HAP-1 (cell line): ENCODE measurements around the gene VPREB3.

Experiments
- DNase-seq, 2 experiments: peaks; one replicate each; pipeline ENCODE4 v3.0.0-alpha.2; 2016 to 2020; ENCODE audit warnings: low spot score in 2 of 2
- H3K27me3 ChIP-seq: fragments of 250-450 bp; sonication (Bioruptor Pico); 2 replicates; pipeline ENCODE4 v1.5.1; 2020; ENCODE audit warnings: low read depth, mild to moderate bottlenecking, moderate library complexity
- H3K36me3 ChIP-seq: fragments of 250-450 bp; sonication (Bioruptor Pico); replicated peaks from 2 replicates; pipeline ENCODE4 v1.5.1; 2020; ENCODE audit warnings: mild to moderate bottlenecking
- H3K4me1 ChIP-seq: fragments of 250-450 bp; sonication (Bioruptor Pico); 2 replicates; pipeline ENCODE4 v1.5.1; 2020; ENCODE audit warnings: mild to moderate bottlenecking
- H3K4me3 ChIP-seq: fragments of 250-450 bp; sonication (Bioruptor Pico); 2 replicates; pipeline ENCODE4 v1.5.1; 2020; ENCODE audit warnings: mild to moderate bottlenecking, moderate library complexity
- H3K9me3 ChIP-seq: fragments of 250-450 bp; sonication (Bioruptor Pico); 2 replicates; pipeline ENCODE4 v1.5.1; 2020; ENCODE audit warnings: mild to moderate bottlenecking, moderate library complexity
- in situ Hi-C: fragments of 300-500 bp; cut with MboI; formaldehyde crosslinking; loops from 3 replicates; pipeline ENCODE4 v1.14.3; 2020; ENCODE audit warnings: low sequenced_read_pairs, inconsistent platforms, mixed read lengths

Gene VPREB3

GRCh38 chr22:23778577-23778900 is 24.3 kb upstream of the VPREB3 start:
- H3K27me3 ChIP-seq: no peaks in the 10 kb centered on the region
- in situ Hi-C loops: loop anchor here (10.0 kb wide), 1 partner anchor 56 kb away; the partner anchor contains the start of gene DERL3
- no peaks in the 10 kb centered on the region; the same call in 1 of the 2 replicates for H3K4me1 ChIP-seq
- DNase-seq: no peak
- no peaks in the 10 kb centered on the region for H3K9me3 ChIP-seq
- no peak overlapping the region for H3K4me3 ChIP-seq
- H3K36me3 ChIP-seq: no peaks in the 10 kb centered on the region

- in situ Hi-C loops: loop anchor here (10.0 kb wide), 1 partner anchor 57 kb away; the partner anchor contains the start of gene DERL3
- H3K9me3 ChIP-seq: no peaks in the 10 kb centered on the region
- no peak overlapping the region for H3K4me3 ChIP-seq
- H3K27me3 ChIP-seq: no peaks in the 10 kb centered on the region
- no peak for DNase-seq
- H3K36me3 ChIP-seq: no peaks in the 10 kb centered on the region
- H3K4me1 ChIP-seq: peaks cover 5% of the 10 kb centered on the region
Measured at GRCh38 chr22:23777776-23778576, 23.8 kb upstream of the VPREB3 start.

- Histone ChIP-seq H3K4me3 (no peak overlapping the region), H3K27me3 (no peaks in the 10 kb centered on the region), H3K36me3 (no peaks in the 10 kb centered on the region), H3K4me1 (peaks cover 10% of the 10 kb centered on the region), H3K9me3 (no peaks in the 10 kb centered on the region)
- in situ Hi-C loops: loop anchor here (10.0 kb wide), 1 partner anchor 59 kb away; the partner anchor contains the start of gene DERL3
- DNase-seq: no peak
Measured at GRCh38 chr22:23775779-23776375, 21.7 kb upstream of the VPREB3 start.

GRCh38 chr22:23774922-23775436 is 20.8 kb upstream of the VPREB3 start:
- Histone ChIP-seq H3K9me3 (no peaks in the 10 kb centered on the region), H3K4me1 (peaks cover 10% of the 10 kb centered on the region), H3K4me3 (no peak overlapping the region), H3K36me3 (no peaks in the 10 kb centered on the region), H3K27me3 (no peaks in the 10 kb centered on the region)
- in situ Hi-C loops: loop anchor here (10.0 kb wide), 1 partner anchor 60 kb away; the partner anchor contains the start of gene DERL3
- no peak for DNase-seq

GRCh38 chr22:23774114-23774921 is 20.1 kb upstream of the VPREB3 start:
- Histone ChIP-seq H3K4me1 (peaks cover 10% of the 10 kb centered on the region), H3K36me3 (no peaks in the 10 kb centered on the region), H3K9me3 (no peaks in the 10 kb centered on the region), H3K4me3 (no peak overlapping the region), H3K27me3 (no peaks in the 10 kb centered on the region)
- in situ Hi-C loops: loop anchor here (10.0 kb wide), 1 partner anchor 60 kb away; the partner anchor contains the start of gene DERL3
- no peak for DNase-seq

- in situ Hi-C loops: loop anchor here (10.0 kb wide), 1 partner anchor 61 kb away; the partner anchor contains the start of gene DERL3
- Histone ChIP-seq H3K4me1 (peaks cover 11% of the 10 kb centered on the region), H3K4me3 (peak overlapping the region; percentile 34)
Measured at GRCh38 chr22:23773483-23774113, 19.4 kb upstream of the VPREB3 start.

GRCh38 chr22:23772649-23773473 is 18.6 kb upstream of the VPREB3 start, which contains the start of gene MMP11:
MMP11 (plus strand) TSS chr22:23772849; CDS start chr22:23772871, 22 bp downstream.
- Histone ChIP-seq H3K9me3 (no peaks in the 10 kb centered on the region), H3K27me3 (no peaks in the 10 kb centered on the region), H3K4me1 (peaks cover 16% of the 10 kb centered on the region), H3K36me3 (no peaks in the 10 kb centered on the region), H3K4me3 (peak within 1 kb of the TSS; percentile 34)
- DNase-seq: peak; percentile 56 to 85
- in situ Hi-C loops: loop anchor here (10.0 kb wide), 1 partner anchor 62 kb away; the partner anchor contains the start of gene DERL3

More at GRCh38 chr22:23773483-23774113, 19.4 kb upstream of the VPREB3 start:
- Histone ChIP-seq H3K36me3 (no peaks in the 10 kb centered on the region), H3K9me3 (no peaks in the 10 kb centered on the region), H3K27me3 (no peaks in the 10 kb centered on the region)
- DNase-seq: no peak

GRCh38 chr22:23772315-23772648 is 18.1 kb upstream of the VPREB3 start:
- in situ Hi-C loops: loop anchor here (10.0 kb wide), 1 partner anchor 63 kb away; the partner anchor contains the start of gene DERL3
- Histone ChIP-seq H3K4me1 (peaks cover 16% of the 10 kb centered on the region), H3K36me3 (no peaks in the 10 kb centered on the region), H3K27me3 (no peaks in the 10 kb centered on the region), H3K4me3 (peak overlapping the region; percentile 13), H3K9me3 (no peaks in the 10 kb centered on the region)
- DNase-seq: no peak

- Histone ChIP-seq H3K4me1 (peaks cover 16% of the 10 kb centered on the region), H3K9me3 (no peaks in the 10 kb centered on the region), H3K27me3 (no peaks in the 10 kb centered on the region), H3K36me3 (peaks cover 15% of the 10 kb centered on the region), H3K4me3 (no peak overlapping the region)
- no peak for DNase-seq
- in situ Hi-C loops: no loop called here
Measured at GRCh38 chr22:23769321-23769965, 15.2 kb upstream of the VPREB3 start.

GRCh38 chr22:23767673-23768548 is 13.7 kb upstream of the VPREB3 start, which contains the start of gene CHCHD10:
CHCHD10 (minus strand) TSS chr22:23767972; CDS start chr22:23767874, 98 bp downstream.
- Histone ChIP-seq H3K36me3 (peaks cover 30% of the 10 kb centered on the region), H3K4me1 (peaks cover 10% of the 10 kb centered on the region), H3K4me3 (peak within 1 kb of the TSS; percentile 96), H3K9me3 (no peaks in the 10 kb centered on the region), H3K27me3 (no peaks in the 10 kb centered on the region)
- DNase-seq: peak; percentile 91 to 93
- in situ Hi-C loops: no loop called here

GRCh38 chr22:23767303-23767672 is 13.1 kb upstream of the VPREB3 start:
- Histone ChIP-seq H3K4me1 (peaks cover 8% of the 10 kb centered on the region), H3K27me3 (no peaks in the 10 kb centered on the region), H3K9me3 (no peaks in the 10 kb centered on the region), H3K36me3 (peaks cover 30% of the 10 kb centered on the region), H3K4me3 (peak overlapping the region; percentile 96)
- in situ Hi-C loops: no loop called here
- DNase-seq: no peak
